Suprapubic skin (tissue), 3 donors: ENCODE results near the gene RBM19.

Experiments used
- CTCF ChIP-seq, 2 donors: fragments of 200-600 bp in 1 of 2; fragments of 450-650 bp in 1 of 2; sonication (generic) in 1 of 2; IDR thresholded peaks; one replicate each; pipeline ENCODE4 v1.5.1; 2016 to 2019; ENCODE audit warnings: antibody characterized with exemption in 2 of 2, mild to moderate bottlenecking in 1 of 2, moderate library complexity in 1 of 2
- EP300 ChIP-seq: sonication (generic); formaldehyde crosslinking; IDR thresholded peaks from one replicate; pipeline ENCODE4 v1.6.1; 2017; ENCODE audit warnings: antibody characterized with exemption

GRCh38 chr12:114011711-114012110 is 45.6 kb upstream of the RBM19 start:
- no peak for TF ChIP-seq CTCF (IDR thresholded peaks at IDR 0.05)
- no peak for TF ChIP-seq EP300
